Lower leg skin (tissue), 3 donors: ENCODE results near the gene MFSD12.
A peak's percentile ranks its signal among the peaks of the same experiment; 100 is the strongest.

Experiments used
- POLR2A ChIP-seq, 2 donors: fragments of 450-650 bp; IDR thresholded peaks; one replicate each; pipeline ENCODE4 v1.6.1; 2016 to 2017; ENCODE audit warnings: antibody characterized with exemption in 2 of 2, mild to moderate bottlenecking in 1 of 2, moderate library complexity in 1 of 2
- TF ChIP-seq, protein P1 (sequence below), 3 donors: fragments of 450-650 bp; IDR thresholded peaks; one replicate each; pipeline ENCODE4 v1.5.1; 2016; ENCODE audit warnings: antibody characterized with exemption in 3 of 3, mild to moderate bottlenecking in 3 of 3, moderate library complexity in 2 of 3

DNA sequence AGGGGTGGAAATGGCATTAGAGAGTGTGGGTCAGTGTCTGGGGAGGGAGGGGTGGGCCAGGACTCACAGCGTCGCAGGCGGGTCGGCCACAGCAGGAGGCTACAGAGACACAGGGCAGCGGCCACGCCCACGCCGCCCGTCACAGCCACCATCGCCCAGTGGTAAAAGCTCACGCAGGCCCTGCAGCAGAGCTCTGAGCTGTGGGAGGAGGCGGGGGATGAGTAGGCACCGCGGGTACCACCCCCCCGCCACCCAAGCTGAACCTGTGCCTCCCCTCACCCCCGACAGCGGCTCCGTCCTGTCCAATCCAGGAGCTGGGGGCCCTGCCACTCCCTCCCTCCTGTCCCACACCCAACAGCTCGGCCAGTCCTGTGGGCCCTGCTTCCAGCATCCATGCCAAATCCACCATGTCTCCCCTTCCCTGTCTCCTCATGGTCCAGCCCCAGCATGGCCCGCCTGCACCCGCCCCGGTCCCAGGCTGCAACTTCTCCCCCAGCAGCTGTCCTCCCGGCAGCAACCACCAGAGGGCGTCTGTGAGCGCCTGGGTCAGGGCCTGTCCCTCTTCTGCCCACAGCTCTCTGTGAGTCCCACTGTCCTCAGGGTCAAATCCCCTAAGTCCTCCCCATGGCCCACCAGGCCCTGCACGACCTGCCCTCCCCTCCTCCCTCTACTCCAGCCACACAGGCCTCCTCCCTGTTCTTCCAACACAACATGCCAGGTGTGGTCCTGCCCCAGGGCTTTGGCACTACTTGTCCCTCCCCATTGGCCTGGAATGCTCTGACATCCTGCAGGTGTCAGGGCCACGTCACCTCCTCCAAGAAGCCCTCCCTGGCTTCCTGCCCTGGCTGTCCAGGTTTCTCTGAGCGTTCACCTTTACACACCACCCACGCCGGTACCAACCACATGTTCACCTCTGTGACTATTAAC is 12.4 kb downstream of the MFSD12 start:
- TF ChIP-seq, protein P1, sequence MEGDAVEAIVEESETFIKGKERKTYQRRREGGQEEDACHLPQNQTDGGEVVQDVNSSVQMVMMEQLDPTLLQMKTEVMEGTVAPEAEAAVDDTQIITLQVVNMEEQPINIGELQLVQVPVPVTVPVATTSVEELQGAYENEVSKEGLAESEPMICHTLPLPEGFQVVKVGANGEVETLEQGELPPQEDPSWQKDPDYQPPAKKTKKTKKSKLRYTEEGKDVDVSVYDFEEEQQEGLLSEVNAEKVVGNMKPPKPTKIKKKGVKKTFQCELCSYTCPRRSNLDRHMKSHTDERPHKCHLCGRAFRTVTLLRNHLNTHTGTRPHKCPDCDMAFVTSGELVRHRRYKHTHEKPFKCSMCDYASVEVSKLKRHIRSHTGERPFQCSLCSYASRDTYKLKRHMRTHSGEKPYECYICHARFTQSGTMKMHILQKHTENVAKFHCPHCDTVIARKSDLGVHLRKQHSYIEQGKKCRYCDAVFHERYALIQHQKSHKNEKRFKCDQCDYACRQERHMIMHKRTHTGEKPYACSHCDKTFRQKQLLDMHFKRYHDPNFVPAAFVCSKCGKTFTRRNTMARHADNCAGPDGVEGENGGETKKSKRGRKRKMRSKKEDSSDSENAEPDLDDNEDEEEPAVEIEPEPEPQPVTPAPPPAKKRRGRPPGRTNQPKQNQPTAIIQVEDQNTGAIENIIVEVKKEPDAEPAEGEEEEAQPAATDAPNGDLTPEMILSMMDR (IDR thresholded peaks at IDR 0.05), result peak in 1 of 3 donors; percentile 67
- TF ChIP-seq POLR2A (IDR thresholded peaks at IDR 0.05), result no peak
